Adrenal gland (tissue), 12 donors: ENCODE data around the gene GPAM. TPM values are rescaled to one million over a fixed set of nuclear protein-coding genes. Genes with fewer than 3 reads are reported as not detected.
A peak's percentile ranks its signal among the peaks of the same experiment; 100 is the strongest.

Experiments used
- DNase-seq, 7 donors: peaks; one replicate each; pipeline ENCODE4 v3.0.0-alpha.2; 2019 to 2020
- H3K27ac ChIP-seq, 5 donors: fragments of 200-600 bp; sonication (generic) in 4 of 5; 1 replicate in 3 of 5; 2 replicates in 2 of 5; pipeline versions ENCODE4 v1.5.1 to v1.8.0; 2016 to 2020; ENCODE audit warnings: mild to moderate bottlenecking in 1 of 5
- H3K27me3 ChIP-seq: fragments of 200-600 bp; 2 replicates; pipeline ENCODE4 v1.8.0; 2021
- H3K36me3 ChIP-seq, 2 donors: fragments of 200-600 bp; replicated peaks in 1 of 2; 1 replicate in 1 of 2; 2 replicates in 1 of 2; pipeline versions ENCODE4 v1.5.1 to v1.8.0; 2018 to 2022
- H3K4me1 ChIP-seq, 2 donors: fragments of 200-600 bp; replicated peaks in 1 of 2; 1 replicate in 1 of 2; 2 replicates in 1 of 2; pipeline versions ENCODE4 v1.5.1 to v1.8.0; 2018 to 2021
- H3K4me3 ChIP-seq, 4 donors: fragments of 200-600 bp; sonication (generic) in 3 of 4; one replicate each; pipeline ENCODE4 v1.5.1; 2016 to 2018
- H3K9me3 ChIP-seq, 3 donors: fragments of 200-600 bp; sonication (generic) in 1 of 3; replicated peaks in 1 of 3; 1 replicate in 2 of 3; 2 replicates in 1 of 3; pipeline versions ENCODE4 v1.5.1 to v1.8.0; 2016 to 2021
- POLR2A ChIP-seq, 2 donors: fragments of 450-650 bp; IDR thresholded peaks; one replicate each; pipeline ENCODE4 v1.6.1; 2017; ENCODE audit warnings: antibody characterized with exemption in 2 of 2, mild to moderate bottlenecking in 2 of 2, moderate library complexity in 1 of 2
- WGBS, 4 donors: extraction: QIAGEN DNeasy Blood & Tissue Kit in 2 of 4; methylation state at CpG; one replicate each; pipeline versions ENCODE4 v1.1.5 to v1.1.7; 2013 to 2017; 5-methylcytosine and 5-hydroxymethylcytosine counted together
- intact Hi-C, 2 donors: fragments of 100-400 bp; cut with DNase I; formaldehyde crosslinking; loops; one replicate each; pipeline versions ENCODE4 v1.14.1 to v1.15.0; 2022 to 2023
- polyA plus RNA-seq, 3 donors: library from polyadenylated mRNA; stranded (reverse); fragments of 200-250 nt in 2 of 3; fragments of 350-450 nt in 1 of 3; fragmentation: Illumina TruSeq in 1 of 3; extraction: RNeasy Lipid Tissue Mini Kit (QIAGEN cat#74804) in 1 of 3; gene quantifications; one replicate each; pipeline ENCODE4 v1.2.3, GENCODE V29; 2013 to 2014
- total RNA-seq, 9 donors: library from RNA; depleted of rRNA in 4 of 9; stranded (reverse); fragments of >200 nt in 4 of 9; fragments of 120-200 nt in 1 of 9; fragmentation: NEBNext Ultra II Directional in 1 of 9; extraction: Animal tissue kit (Norgen Biotek cat#: 25700) in 1 of 9; gene quantifications; one replicate each; pipeline versions ENCODE4 v1.1.0 to v1.2.4, GENCODE V29; 2013 to 2023
- TF ChIP-seq, protein P1 (sequence below), 6 experiments: fragments of 450-650 bp in 4 of 6; fragments of 200-600 bp in 2 of 6; sonication (generic) in 1 of 6; IDR thresholded peaks; 1 replicate in 5 of 6; 2 replicates in 1 of 6; pipeline versions ENCODE4 v1.5.1 to v1.8.0; 2016 to 2021; ENCODE audit warnings: antibody characterized with exemption in 6 of 6, mild to moderate bottlenecking in 2 of 6, moderate library complexity in 1 of 6
- donor health status: healthy with polysubstance abuse.
- donor health status: Bipolar disorder and iron deficiency.
- donor health status: DM: yes; HTN: yes; CAD: no.
- donor health status: DM: no; HTN: no; CAD: no.
- donor health status: DM: no; HTN: no; CAD: no.
- donor health status: DM: yes; HTN: yes; CAD: no.

GPAM gene
- total and polyA plus RNA-seq, 12 donors, result 15.9 to 297 (median 104) TPM

DNA sequence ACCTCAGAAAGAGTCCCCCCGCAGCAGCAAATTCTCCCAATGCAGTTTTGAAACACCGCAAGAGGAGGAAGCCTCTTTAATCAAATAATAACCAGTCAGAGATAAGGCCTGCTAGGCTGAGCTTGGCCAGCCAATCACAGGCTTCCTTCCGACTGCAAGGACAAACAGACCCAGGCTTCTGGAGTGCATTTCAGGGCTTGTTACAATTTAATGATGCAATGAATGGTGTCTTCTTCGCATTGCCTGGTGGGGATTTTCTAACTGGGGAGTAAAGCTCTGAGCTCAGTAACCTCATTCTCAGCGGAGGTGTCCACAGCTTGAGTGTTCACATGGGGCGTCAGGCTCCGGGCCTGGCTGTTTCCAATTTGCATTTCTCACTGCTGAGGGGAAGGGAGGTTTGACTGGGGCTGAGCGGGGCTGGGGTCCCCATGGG is 31.8 kb upstream of the GPAM start:
- Histone ChIP-seq H3K4me3 (peak overlapping the region in 2 of 4 donors; percentile 23 to 50), H3K4me1 (peaks cover 9 to 18% of the 10 kb centered on the region in 2 donors), H3K36me3 (no peaks in the 10 kb centered on the region), H3K27me3 (no peaks in the 10 kb centered on the region), H3K27ac (peak overlapping the region; percentile 46 to 80 (median 77)), H3K9me3 (no peaks in the 10 kb centered on the region)
- intact Hi-C loops, result no loop called here
- TF ChIP-seq, protein P1, sequence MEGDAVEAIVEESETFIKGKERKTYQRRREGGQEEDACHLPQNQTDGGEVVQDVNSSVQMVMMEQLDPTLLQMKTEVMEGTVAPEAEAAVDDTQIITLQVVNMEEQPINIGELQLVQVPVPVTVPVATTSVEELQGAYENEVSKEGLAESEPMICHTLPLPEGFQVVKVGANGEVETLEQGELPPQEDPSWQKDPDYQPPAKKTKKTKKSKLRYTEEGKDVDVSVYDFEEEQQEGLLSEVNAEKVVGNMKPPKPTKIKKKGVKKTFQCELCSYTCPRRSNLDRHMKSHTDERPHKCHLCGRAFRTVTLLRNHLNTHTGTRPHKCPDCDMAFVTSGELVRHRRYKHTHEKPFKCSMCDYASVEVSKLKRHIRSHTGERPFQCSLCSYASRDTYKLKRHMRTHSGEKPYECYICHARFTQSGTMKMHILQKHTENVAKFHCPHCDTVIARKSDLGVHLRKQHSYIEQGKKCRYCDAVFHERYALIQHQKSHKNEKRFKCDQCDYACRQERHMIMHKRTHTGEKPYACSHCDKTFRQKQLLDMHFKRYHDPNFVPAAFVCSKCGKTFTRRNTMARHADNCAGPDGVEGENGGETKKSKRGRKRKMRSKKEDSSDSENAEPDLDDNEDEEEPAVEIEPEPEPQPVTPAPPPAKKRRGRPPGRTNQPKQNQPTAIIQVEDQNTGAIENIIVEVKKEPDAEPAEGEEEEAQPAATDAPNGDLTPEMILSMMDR (IDR thresholded peaks at IDR 0.05), result peak in 1 of 6 experiments; percentile 6
- TF ChIP-seq POLR2A (IDR thresholded peaks at IDR 0.05), result peak in 1 of 2 donors; percentile 87
- DNase-seq, result peak; percentile 74 to 97 (median 90)
- WGBS, 4 donors, result 32 to 44% (median 38%) methylated on average over 5 to 8 of the region's 8 CpGs

DNA sequence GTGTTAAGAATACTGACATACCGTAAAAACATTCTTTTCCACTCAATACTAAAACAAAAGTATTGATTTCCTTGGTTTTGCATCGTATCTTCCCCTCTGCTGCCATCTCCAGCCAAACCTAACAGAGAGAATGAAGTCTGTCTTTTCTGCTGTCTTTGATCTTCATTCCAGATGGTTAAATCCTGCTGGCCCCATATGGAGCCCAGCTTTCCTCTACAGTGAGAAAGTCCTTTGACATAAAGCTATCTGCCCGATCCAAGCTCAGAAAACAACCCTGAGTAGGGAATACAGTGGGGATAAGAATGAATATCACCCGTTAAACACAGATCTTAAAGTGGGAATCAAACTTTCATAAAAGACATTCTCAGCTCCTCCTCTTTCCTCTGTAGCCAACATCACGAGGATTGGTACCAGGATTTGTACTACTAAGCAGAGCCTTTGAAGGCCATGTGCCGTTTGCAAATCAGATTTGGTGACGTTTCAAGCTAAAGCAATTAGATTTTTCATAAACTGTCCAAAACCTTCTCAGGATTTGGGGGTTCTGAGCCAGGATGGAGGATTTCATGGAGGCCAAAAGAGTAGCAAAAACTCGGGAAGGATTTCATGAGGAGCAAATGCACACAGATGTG is 30.8 kb upstream of the GPAM start:
- WGBS, 4 donors, result 38 to 44% (median 38%) methylated on average over 8 of the region's 8 CpGs
- H3K4me1 ChIP-seq, result peaks cover 10 to 24% of the 10 kb centered on the region in 2 donors
- H3K27me3 ChIP-seq, result no peaks in the 10 kb centered on the region
- no peaks in the 10 kb centered on the region for H3K36me3 ChIP-seq
- intact Hi-C loops, result no loop called here
- H3K27ac ChIP-seq, result peak overlapping the region in 4 of 5 donors; percentile 31 to 80 (median 76)
- DNase-seq, result peak in 4 of 7 donors; percentile 26 to 49 (median 38)
- TF ChIP-seq, protein P1 (IDR thresholded peaks at IDR 0.05), result no peak
- TF ChIP-seq POLR2A (IDR thresholded peaks at IDR 0.05), result peak in 1 of 2 donors; percentile 49
- H3K4me3 ChIP-seq, result peak overlapping the region in 2 of 4 donors; percentile 23 to 50
- no peaks in the 10 kb centered on the region for H3K9me3 ChIP-seq

DNA sequence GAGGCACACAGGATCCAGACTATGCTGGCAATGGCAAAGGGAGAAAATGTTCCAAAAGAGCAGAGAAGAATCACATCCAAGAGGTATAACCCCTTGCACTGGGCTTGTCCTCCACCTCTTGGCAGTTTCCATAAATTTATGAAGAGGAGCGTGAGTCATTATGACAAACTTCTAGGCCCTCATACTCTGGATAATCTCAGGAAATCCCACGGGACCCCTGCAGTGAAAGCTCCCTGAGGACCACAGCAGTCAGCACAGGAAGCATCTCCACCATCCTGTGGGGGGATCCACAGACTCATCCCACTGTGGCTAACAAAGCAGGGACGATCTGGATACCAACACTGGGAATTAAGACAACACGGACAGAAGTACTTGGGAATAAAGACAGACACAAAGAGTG is 30.3 kb upstream of the GPAM start:
- Histone ChIP-seq H3K27ac (peak overlapping the region; percentile 19 to 80 (median 73)), H3K36me3 (no peaks in the 10 kb centered on the region), H3K4me3 (peak overlapping the region in 2 of 4 donors; percentile 10 to 50), H3K27me3 (no peaks in the 10 kb centered on the region), H3K9me3 (no peaks in the 10 kb centered on the region), H3K4me1 (peaks cover 16 to 30% of the 10 kb centered on the region in 2 donors)
- no peak for TF ChIP-seq POLR2A (IDR thresholded peaks at IDR 0.05)
- TF ChIP-seq, protein P1 (IDR thresholded peaks at IDR 0.05), result no peak
- whole genome bisulfite sequencing, 4 donors, result 40 to 52% (median 45%) methylated on average over 4 of the region's 4 CpGs
- intact Hi-C loops, result no loop called here
- DNase-seq, result no peak

DNA sequence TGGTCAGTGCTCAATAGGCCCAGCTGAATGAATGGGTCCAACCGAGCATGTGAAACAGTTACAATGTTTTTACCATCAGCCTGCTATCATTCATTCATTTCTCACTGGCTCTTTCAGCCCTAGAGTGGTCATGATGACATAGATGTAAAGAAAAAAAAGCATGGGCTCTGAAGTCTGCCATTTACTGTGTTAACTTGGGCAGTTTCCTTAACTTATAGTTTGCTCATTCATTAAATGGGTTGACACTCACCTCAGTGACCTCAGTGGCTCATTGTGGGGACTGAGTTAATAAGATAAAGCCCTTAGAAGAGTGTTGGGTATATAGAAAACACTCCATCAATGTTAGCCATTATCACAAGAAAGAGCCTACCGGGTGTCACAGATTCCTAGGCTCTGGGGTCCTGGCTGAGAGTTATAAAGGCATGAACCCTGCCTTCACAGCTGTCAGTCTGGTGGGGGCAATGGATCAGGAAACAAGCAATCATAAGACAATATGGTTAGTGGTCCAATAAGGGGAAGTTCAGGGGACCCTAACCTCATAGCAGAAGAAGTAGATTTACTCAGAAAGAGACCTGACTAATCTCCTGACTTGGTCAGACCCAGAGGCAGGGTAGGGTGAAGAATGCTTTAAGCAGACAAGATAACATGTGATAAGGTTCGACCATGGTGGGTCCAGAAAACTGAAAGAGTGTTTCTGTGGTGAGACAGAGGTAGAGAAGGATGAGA is 29.7 kb upstream of the GPAM start:
- no peaks in the 10 kb centered on the region for H3K9me3 ChIP-seq
- WGBS, 4 donors, result 61 to 72% (median 63%) methylated on average over 3 of the region's 3 CpGs
- peak overlapping the region in 2 of 4 donors; percentile 22 to 50 for H3K4me3 ChIP-seq
- TF ChIP-seq, protein P1 (IDR thresholded peaks at IDR 0.05), result no peak
- no peak for TF ChIP-seq POLR2A (IDR thresholded peaks at IDR 0.05)
- peak overlapping the region in 3 of 5 donors; percentile 37 to 80 (median 79) for H3K27ac ChIP-seq
- H3K4me1 ChIP-seq, result peaks cover 19 to 36% of the 10 kb centered on the region in 2 donors
- intact Hi-C loops, result no loop called here
- DNase-seq, result no peak
- no peaks in the 10 kb centered on the region for H3K27me3 ChIP-seq
- H3K36me3 ChIP-seq, result no peaks in the 10 kb centered on the region
